GM18873 (cell line): Measurements from ENCODE around the gene CPLX1.
"Not testable (repeated sequence)": the region's sequence is repeated elsewhere in the genome, so short reads cannot be mapped to it uniquely, and the experiment has no call there.

Experiments
- ATAC-seq: cut with Tn5 transposase; IDR thresholded peaks from one replicate; pipeline ENCODE4 v1.9.1; 2021; ENCODE audit warnings: mild to moderate bottlenecking, moderate library complexity, moderate number of reproducible peaks; ENCODE audit not compliant: unreplicated experiment, low FRiP score

The CPLX1 gene

GRCh38 chr4:742742-743311 lies 83.1 kb downstream of the CPLX1 start:
- no peak for ATAC-seq

GRCh38 chr4:742096-742741 lies 83.7 kb downstream of the CPLX1 start:
- no peak for ATAC-seq

GRCh38 chr4:740656-741282 lies 85.2 kb downstream of the CPLX1 start:
- no peak for ATAC-seq

GRCh38 chr4:740011-740410 lies 85.9 kb downstream of the CPLX1 start:
- ATAC-seq, result no peak

GRCh38 chr4:739569-739968 lies 86.4 kb downstream of the CPLX1 start:
- ATAC-seq, result no peak

GRCh38 chr4:738781-739280 lies 87.1 kb downstream of the CPLX1 start:
- no peak for ATAC-seq

GRCh38 chr4:736561-736960 lies 89.4 kb downstream of the CPLX1 start:
- ATAC-seq, result not testable (repeated sequence)

GRCh38 chr4:735583-735982 lies 90.3 kb downstream of the CPLX1 start:
- no peak for ATAC-seq
